B cell (primary cell): ENCODE results near the gene GMPS. TPM values are rescaled to one million over a fixed set of nuclear protein-coding genes. Genes with fewer than 3 reads are reported as not detected.

ENCODE experiments used
- ATAC-seq: fragments of 200-7000 bp; cut with Tn5 transposase; one replicate; pipeline ENCODE4 v1.10.0; 2021; ENCODE audit warnings: low read depth, mild to moderate bottlenecking, moderate number of reproducible peaks, moderate library complexity
- CTCF ChIA-PET: fragments of 350-600 bp; sonication (Branson Sonifier 250); formaldehyde crosslinking; loops from one replicate; lab custom pipeline; 2021; ENCODE audit warnings: antibody characterized with exemption, inconsistent platforms; lab: Charles Lee
- POLR2A ChIA-PET: fragments of 350-600 bp; sonication (Branson Sonifier 250); formaldehyde crosslinking; loops from one replicate; lab custom pipeline; 2021; ENCODE audit warnings: antibody characterized with exemption; lab: Charles Lee
- DNase-seq: peaks from one replicate; pipeline ENCODE4 v3.0.0; 2013
- H2AFZ ChIP-seq: 2 replicates; pipeline ENCODE4 v1.6.1; 2012; ENCODE audit warnings: mild to moderate bottlenecking, low read depth, low read length; ENCODE audit not compliant: insufficient read depth, poor library complexity, severe bottlenecking
- H3K27ac ChIP-seq, 2 donors: 1 replicate in 1 of 2; 2 replicates in 1 of 2; pipeline ENCODE4 v1.5.1; 2012 to 2013; ENCODE audit warnings: low read length in 2 of 2, mild to moderate bottlenecking in 2 of 2, moderate library complexity in 1 of 2
- H3K27me3 ChIP-seq, 4 experiments: fragments of 200-600 bp in 1 of 4; sonication (generic) in 1 of 4; replicated peaks in 1 of 4; 1 replicate in 2 of 4; 2 replicates in 2 of 4; pipeline versions ENCODE4 v1.6.1 to v1.7.0; 2013 to 2016; ENCODE audit warnings: low read length in 3 of 4, mild to moderate bottlenecking in 2 of 4, mixed read lengths in 1 of 4, moderate library complexity in 1 of 4; ENCODE audit not compliant: insufficient read depth in 4 of 4, control insufficient read depth in 3 of 4; ENCODE audit errors: control extremely low read depth in 1 of 4
- H3K36me3 ChIP-seq, 2 experiments: replicated peaks in 1 of 2; 1 replicate in 1 of 2; 2 replicates in 1 of 2; pipeline versions ENCODE4 v1.6.1 to v1.7.1; 2013; ENCODE audit warnings: low read length in 1 of 2; ENCODE audit not compliant: insufficient read depth in 2 of 2, control insufficient read depth in 1 of 2; ENCODE audit errors: control extremely low read depth in 1 of 2, extremely low read depth in 1 of 2
- H3K4me1 ChIP-seq, 2 donors: fragments of 200-600 bp in 1 of 2; sonication (generic) in 1 of 2; 1 replicate in 1 of 2; 2 replicates in 1 of 2; pipeline versions ENCODE4 v1.5.1 to v1.6.1; 2013 to 2017; ENCODE audit warnings: low read length in 2 of 2; ENCODE audit not compliant: control insufficient read depth in 2 of 2, insufficient read depth in 2 of 2
- H3K4me2 ChIP-seq: replicated peaks from 2 replicates; pipeline ENCODE3; 2012; ENCODE audit warnings: mild to moderate bottlenecking, low read depth, low read length; ENCODE audit not compliant: poor library complexity, severe bottlenecking
- H3K4me3 ChIP-seq, 5 experiments: fragments of 200-600 bp in 1 of 5; sonication (generic) in 1 of 5; 1 replicate in 3 of 5; 2 replicates in 2 of 5; pipeline versions ENCODE4 v1.5.1 to v1.7.0; 2011 to 2016; ENCODE audit warnings: low read length in 4 of 5, mild to moderate bottlenecking in 4 of 5, low read depth in 2 of 5, control low read depth in 1 of 5, moderate library complexity in 1 of 5; ENCODE audit not compliant: insufficient read depth in 1 of 5; ENCODE audit errors: control extremely low read depth in 1 of 5, extremely low read depth in 1 of 5
- H3K79me2 ChIP-seq: fragments of 200-600 bp; sonication (generic); one replicate; pipeline ENCODE4 v1.6.0; 2016; ENCODE audit warnings: low read length; ENCODE audit not compliant: control insufficient read depth, insufficient read depth
- H3K9ac ChIP-seq: fragments of 200-600 bp; sonication (generic); 2 replicates; pipeline ENCODE4 v1.6.1; 2017; ENCODE audit warnings: mild to moderate bottlenecking, low read length, moderate library complexity
- H3K9me3 ChIP-seq, 3 donors: one replicate each; pipeline versions ENCODE4 v1.6.1 to v1.7.1; 2013; ENCODE audit warnings: low read length in 2 of 3; ENCODE audit not compliant: control insufficient read depth in 2 of 3, insufficient read depth in 1 of 3; ENCODE audit errors: control extremely low read depth in 1 of 3
- H4K20me1 ChIP-seq: 2 replicates; pipeline ENCODE4 v1.6.0; 2012; ENCODE audit warnings: mild to moderate bottlenecking, low read length; ENCODE audit not compliant: insufficient read depth, control insufficient read depth, poor library complexity, severe bottlenecking
- H3K27ac Mint-ChIP-seq: one replicate; pipeline ENCODE4 v1.8.0; 2021; ENCODE audit warnings: mixed read lengths
- H3K27me3 Mint-ChIP-seq: one replicate; pipeline ENCODE4 v1.8.0; 2021; ENCODE audit warnings: mixed read lengths
- H3K4me1 Mint-ChIP-seq: one replicate; pipeline ENCODE4 v1.8.0; 2021; ENCODE audit warnings: mixed read lengths
- H3K4me3 Mint-ChIP-seq: one replicate; pipeline ENCODE4 v1.8.0; 2021; ENCODE audit warnings: mixed read lengths
- H3K9me3 Mint-ChIP-seq: one replicate; pipeline ENCODE4 v1.8.0; 2022; ENCODE audit warnings: mixed read lengths; ENCODE audit not compliant: insufficient read depth
- CTCF ChIP-seq: fragments of 200-600 bp; IDR thresholded peaks from one replicate; pipeline ENCODE4 v1.8.0; 2022; ENCODE audit warnings: antibody characterized with exemption, mild to moderate bottlenecking
- EZH2 ChIP-seq: IDR thresholded peaks from 2 replicates; pipeline ENCODE4 v1.6.1; 2012; ENCODE audit warnings: borderline replicate concordance, low read depth, mild to moderate bottlenecking, moderate library complexity, low read length; ENCODE audit not compliant: insufficient read depth, poor library complexity, severe bottlenecking
- WGBS: methylation state at CpG from one replicate; pipeline ENCODE4 v1.1.5; 2013; ENCODE audit warnings: missing lambda C conversion rate; ENCODE audit not compliant: insufficient coverage; 5-methylcytosine and 5-hydroxymethylcytosine counted together
- intact Hi-C: fragments of 100-400 bp; cut with micrococcal nuclease; formaldehyde crosslinking; loops from one replicate; pipeline ENCODE4 v1.10.0; 2022
- polyA plus RNA-seq: library from polyadenylated mRNA; depleted of rRNA; stranded (reverse); fragments of >200 nt; gene quantifications from 2 replicates; pipeline ENCODE4 v1.2.3, GENCODE V29; 2012
- total RNA-seq, 2 donors: library from RNA; stranded (reverse); fragments of 120-200 nt in 1 of 2; gene quantifications; 1 replicate in 1 of 2; 2 replicates in 1 of 2; pipeline versions ENCODE4 v1.2.3 to v1.2.4, GENCODE V29; 2013 to 2022

The GMPS gene
- total and polyA plus RNA-seq, 2 donors (not counting 1 experiment from before 2014, with no cell fraction given), result 12.0 to 30.8 TPM

GRCh38 chr3:155963570-155963969, 93.1 kb downstream of the GMPS start:
- Histone ChIP-seq H3K36me3 (no peaks in the 10 kb centered on the region), H3K4me3 (no peak overlapping the region), H3K27me3 (no peaks in the 10 kb centered on the region), H3K9ac (no peak overlapping the region), H3K79me2 (no peaks in the 10 kb centered on the region), H2AFZ (no peak overlapping the region), H3K27ac (no peak overlapping the region), H3K4me1 (no peaks in the 10 kb centered on the region), H4K20me1 (no peaks in the 10 kb centered on the region), H3K4me2 (no peak overlapping the region), H3K9me3 (peaks cover 0 to 4% (median 2%) of the 10 kb centered on the region in 3 donors)
- Mint-ChIP-seq H3K27me3 (no peaks in the 10 kb centered on the region), H3K9me3 (peaks cover 2% of the 10 kb centered on the region), H3K4me1 (no peaks in the 10 kb centered on the region), H3K27ac (no peak overlapping the region), H3K4me3 (no peak overlapping the region)
- no peak for ATAC-seq
- ChIA-PET CTCF (no interaction called here), POLR2A (no interaction called here)
- TF ChIP-seq CTCF (no peak), EZH2 (no peak)
- WGBS, result 100% methylated on average over 1 of the region's 2 CpGs
- no peak for DNase-seq
- intact Hi-C loops, result no loop called here

DNA sequence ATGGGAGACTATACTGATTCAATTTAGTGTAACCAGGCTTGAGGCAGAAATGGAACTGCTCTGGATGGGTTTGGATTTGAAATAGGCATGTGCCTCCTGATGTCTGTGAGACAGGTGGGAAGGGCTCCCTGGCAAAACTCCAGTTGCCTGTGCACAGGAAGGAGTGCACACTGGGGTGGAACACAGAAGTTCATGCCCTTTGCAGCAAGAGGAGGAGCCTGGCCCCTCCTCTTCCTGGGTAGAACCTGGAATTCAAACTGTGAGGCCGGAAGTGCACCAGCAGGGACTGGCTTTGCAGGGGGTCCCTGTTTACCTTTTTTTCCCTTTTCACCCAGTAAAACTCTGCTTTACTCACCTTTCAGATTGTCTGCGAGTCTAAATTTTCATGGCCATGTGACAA, 99.9 kb downstream of the GMPS start:
- DNase-seq (no peak), ATAC-seq (no peak)
- ChIA-PET CTCF (no interaction called here), POLR2A (no interaction called here)
- intact Hi-C loops, result no loop called here
- Mint-ChIP-seq H3K9me3 (peaks cover 2% of the 10 kb centered on the region), H3K4me3 (no peak overlapping the region), H3K27me3 (no peaks in the 10 kb centered on the region), H3K27ac (no peak overlapping the region), H3K4me1 (peaks cover 6% of the 10 kb centered on the region)
- 100% methylated on average over 1 of the region's 2 CpGs for WGBS
- Histone ChIP-seq H3K79me2 (no peaks in the 10 kb centered on the region), H3K4me2 (no peak overlapping the region), H3K27me3 (no peaks in the 10 kb centered on the region), H3K4me1 (no peaks in the 10 kb centered on the region), H3K9me3 (peaks cover 0 to 5% (median 0%) of the 10 kb centered on the region in 3 donors), H4K20me1 (no peaks in the 10 kb centered on the region), H2AFZ (no peak overlapping the region), H3K36me3 (no peaks in the 10 kb centered on the region), H3K4me3 (no peak overlapping the region), H3K27ac (no peak overlapping the region), H3K9ac (no peak overlapping the region)
- TF ChIP-seq CTCF (no peak), EZH2 (no peak)
